IMR-90 (cell line): Measurements from ENCODE around the gene MUC6. TPM values are rescaled to one million over a fixed set of nuclear protein-coding genes. Genes with fewer than 3 reads are reported as not detected.

Experiments used
- ATAC-seq: fragments of 200-7000 bp; cut with Tn5 transposase; 2 replicates; pipeline ENCODE4 v1.9.1; 2020; ENCODE audit warnings: low read depth, mild to moderate bottlenecking, moderate library complexity
- BruUV-seq: library from RNA; stranded (reverse); fragments of 400-500 nt; replicated peaks from 2 replicates; lab custom pipeline; 2021; lab: Mats Ljungman, UMichigan
- CTCF ChIA-PET: fragments of 300-600 bp; formaldehyde crosslinking; extraction: SDS; loops from one replicate; lab custom pipeline; 2021; ENCODE audit warnings: antibody characterized with exemption; lab: Yijun Ruan, JAX
- POLR2A ChIA-PET: fragments of 300-600 bp; sonication (Branson Sonifier 250); formaldehyde crosslinking; loops from one replicate; lab custom pipeline; 2022; ENCODE audit warnings: antibody characterized with exemption; ENCODE audit not compliant: unreplicated experiment; lab: Charles Lee
- DNase-seq: peaks from one replicate; pipeline ENCODE4 v3.0.0; 2013
- H2AFZ ChIP-seq: replicated peaks from 2 replicates; pipeline ENCODE3; 2013; ENCODE audit warnings: low read length, mild to moderate bottlenecking; ENCODE audit not compliant: poor library complexity
- H2AK5ac ChIP-seq: 2 replicates; pipeline ENCODE4 v1.6.1; 2013; ENCODE audit warnings: low read depth, low read length, inconsistent platforms
- H2AK9ac ChIP-seq: replicated peaks from 2 replicates; pipeline ENCODE3; 2013; ENCODE audit warnings: mild to moderate bottlenecking, low read depth, low read length, moderate library complexity; ENCODE audit not compliant: poor library complexity
- H2BK120ac ChIP-seq: 2 replicates; pipeline ENCODE4 v1.6.1; 2013; ENCODE audit warnings: low read depth, low read length, inconsistent platforms
- H2BK15ac ChIP-seq: 3 replicates; pipeline ENCODE4 v1.6.1; 2013; ENCODE audit warnings: low read depth, low read length, inconsistent platforms
- H2BK20ac ChIP-seq: 2 replicates; pipeline ENCODE4 v1.6.1; 2013; ENCODE audit warnings: low read depth, mild to moderate bottlenecking, inconsistent platforms, low read length, moderate library complexity
- H2BK5ac ChIP-seq: 2 replicates; pipeline ENCODE4 v1.6.1; 2013; ENCODE audit warnings: mild to moderate bottlenecking, low read depth, low read length, inconsistent platforms; ENCODE audit not compliant: poor library complexity, severe bottlenecking
- H3K14ac ChIP-seq: replicated peaks from 2 replicates; pipeline ENCODE4 v1.6.1; 2013; ENCODE audit warnings: low read depth, low read length, inconsistent platforms
- H3K18ac ChIP-seq: 2 replicates; pipeline ENCODE4 v1.6.1; 2013; ENCODE audit warnings: low read depth, low read length, control low read depth
- H3K23ac ChIP-seq: 2 replicates; pipeline ENCODE4 v1.6.1; 2013; ENCODE audit warnings: low read depth, low read length, inconsistent platforms
- H3K27ac ChIP-seq: 2 replicates; pipeline ENCODE4 v1.5.1; 2013; ENCODE audit warnings: mild to moderate bottlenecking, control low read depth, low read length; ENCODE audit not compliant: insufficient read depth
- H3K27me3 ChIP-seq: 2 replicates; pipeline ENCODE4 v1.6.1; 2013; ENCODE audit warnings: low read length; ENCODE audit not compliant: control insufficient read depth, insufficient read depth
- H3K36me3 ChIP-seq: 2 replicates; pipeline ENCODE4 v1.6.1; 2013; ENCODE audit warnings: low read length, mixed read lengths; ENCODE audit not compliant: control insufficient read depth, insufficient read depth
- H3K4ac ChIP-seq: 2 replicates; pipeline ENCODE4 v1.6.1; 2013; ENCODE audit warnings: low read depth, low read length, inconsistent platforms
- H3K4me1 ChIP-seq: 2 replicates; pipeline ENCODE4 v1.6.1; 2013; ENCODE audit warnings: low read length, mixed read lengths; ENCODE audit not compliant: control insufficient read depth, insufficient read depth
- H3K4me2 ChIP-seq: 2 replicates; pipeline ENCODE4 v1.6.1; 2013; ENCODE audit warnings: low read depth, mild to moderate bottlenecking, control low read depth, low read length, moderate library complexity
- H3K4me3 ChIP-seq: 2 replicates; pipeline ENCODE4 v1.5.1; 2013; ENCODE audit warnings: low read depth, mild to moderate bottlenecking, control low read depth, low read length, moderate library complexity; ENCODE audit not compliant: insufficient read depth
- H3K56ac ChIP-seq: 2 replicates; pipeline ENCODE4 v1.6.1; 2013; ENCODE audit warnings: low read length, inconsistent platforms; ENCODE audit not compliant: insufficient read depth; ENCODE audit errors: extremely low read depth
- H3K79me1 ChIP-seq, 2 experiments: 2 replicates each; pipeline ENCODE4 v1.6.1; 2013; ENCODE audit warnings: low read length in 2 of 2, inconsistent platforms in 1 of 2, low read depth in 1 of 2
- H3K9ac ChIP-seq: 2 replicates; pipeline ENCODE4 v1.6.1; 2013; ENCODE audit warnings: low read depth, low read length, control low read depth
- H3K9me1 ChIP-seq: 2 replicates; pipeline ENCODE4 v1.6.1; 2013; ENCODE audit warnings: low read length, inconsistent platforms; ENCODE audit not compliant: insufficient read depth
- H3K9me3 ChIP-seq: 2 replicates; pipeline ENCODE4 v1.6.1; 2013; ENCODE audit warnings: low read length; ENCODE audit not compliant: control insufficient read depth, insufficient read depth
- H4K20me1 ChIP-seq: 2 replicates; pipeline ENCODE4 v1.6.1; 2013; ENCODE audit warnings: low read length, inconsistent platforms; ENCODE audit not compliant: insufficient read depth
- H4K5ac ChIP-seq: 2 replicates; pipeline ENCODE4 v1.6.1; 2013; ENCODE audit warnings: mild to moderate bottlenecking, low read depth, low read length, control low read depth
- H4K8ac ChIP-seq, 2 experiments: 2 replicates each; pipeline ENCODE4 v1.6.1; 2013; ENCODE audit warnings: low read depth in 2 of 2, low read length in 2 of 2, control low read depth in 1 of 2, inconsistent platforms in 1 of 2
- H4K91ac ChIP-seq: 2 replicates; pipeline ENCODE4 v1.6.1; 2013; ENCODE audit warnings: low read depth, low read length, inconsistent platforms; ENCODE audit not compliant: insufficient read depth
- CEBPB ChIP-seq: IDR thresholded peaks from 2 replicates; pipeline ENCODE4 v1.6.1; 2012; ENCODE audit warnings: low read depth, low read length, improper control_type of control experiment
- FOS ChIP-seq: fragments of 150-350 bp; IDR thresholded peaks from 2 replicates; pipeline ENCODE4 v1.6.1; 2016; ENCODE audit warnings: low read depth, low read length
- MAFK ChIP-seq: IDR thresholded peaks from 2 replicates; pipeline ENCODE4 v1.6.1; 2012; ENCODE audit warnings: low read depth, low read length, improper control_type of control experiment
- MAZ ChIP-seq: IDR thresholded peaks from 2 replicates; pipeline ENCODE4 v1.6.1; 2012; ENCODE audit warnings: low read depth, mild to moderate bottlenecking, low read length, improper control_type of control experiment, moderate library complexity, borderline replicate concordance
- MXI1 ChIP-seq: IDR thresholded peaks from 2 replicates; pipeline ENCODE4 v1.6.1; 2012; ENCODE audit warnings: low read depth, mild to moderate bottlenecking, low read length, moderate library complexity, borderline replicate concordance
- NFE2L2 ChIP-seq: fragments of 150-350 bp; IDR thresholded peaks from 2 replicates; pipeline ENCODE4 v1.6.1; 2016; ENCODE audit warnings: low read depth, mild to moderate bottlenecking, low read length
- POLR2A ChIP-seq: IDR thresholded peaks from 2 replicates; pipeline ENCODE4 v1.6.1; 2012; ENCODE audit warnings: mild to moderate bottlenecking, low read depth, low read length
- RAD21 ChIP-seq: IDR thresholded peaks from 2 replicates; pipeline ENCODE4 v1.6.1; 2012; ENCODE audit warnings: low read length, improper control_type of control experiment
- RFX5 ChIP-seq: IDR thresholded peaks from 2 replicates; pipeline ENCODE4 v1.8.0; 2012; ENCODE audit warnings: low read depth, mild to moderate bottlenecking, low read length, moderate library complexity
- SMC3 ChIP-seq: fragments of 150-350 bp; IDR thresholded peaks from 2 replicates; pipeline ENCODE4 v1.6.1; 2016; ENCODE audit warnings: low read depth, mild to moderate bottlenecking, antibody characterized with exemption, low read length, moderate library complexity
- WGBS, 2 experiments: methylation state at CpG; one replicate each; pipeline versions ENCODE4 v1.1.5 to v1.1.7; 2013; ENCODE audit warnings: missing lambda C conversion rate in 2 of 2; ENCODE audit not compliant: insufficient read length in 1 of 2; ENCODE audit errors: extremely low coverage in 2 of 2; 5-methylcytosine and 5-hydroxymethylcytosine counted together
- dilution Hi-C: fragments of 300-500 bp; cut with HindIII; formaldehyde crosslinking; loops from one replicate; pipeline ENCODE4 v1.14.3; 2018; ENCODE audit warnings: low sequenced_read_pairs; ENCODE audit not compliant: unreplicated experiment
- in situ Hi-C: fragments of 300-500 bp; cut with MboI; formaldehyde crosslinking; loops from 3 replicates; pipeline ENCODE4 v1.14.3; 2019; ENCODE audit warnings: low sequenced_read_pairs, inconsistent platforms, mixed read lengths
- intact Hi-C: fragments of 100-400 bp; cut with micrococcal nuclease; formaldehyde crosslinking; loops from 2 replicates; pipeline ENCODE4 v1.10.0; 2022
- polyA plus RNA-seq, 3 experiments: library from polyadenylated mRNA; depleted of rRNA; stranded (reverse); fragments of >200 nt; gene quantifications; 2 replicates each; pipeline ENCODE4 v1.2.3, GENCODE V29; 2012; ENCODE audit warnings: low replicate concordance in 1 of 3
- total RNA-seq: library from RNA; depleted of rRNA; stranded (reverse); fragments of >200 nt; gene quantifications from 2 replicates; pipeline ENCODE4 v1.2.3, GENCODE V29; 2012
- TF ChIP-seq, protein P1 (sequence below): fragments of 150-350 bp; IDR thresholded peaks from 2 replicates; pipeline ENCODE4 v1.6.1; 2016; ENCODE audit warnings: low read depth, mild to moderate bottlenecking, low read length, moderate library complexity, borderline replicate concordance
- TF ChIP-seq, protein P2 (sequence below): fragments of 150-350 bp; IDR thresholded peaks from 2 replicates; pipeline ENCODE4 v1.6.1; 2017; ENCODE audit warnings: mild to moderate bottlenecking, antibody characterized with exemption, low read length, low read depth

MUC6 gene
- total and polyA plus RNA-seq, 2 of the 4 experiments (the other 2 are of a cell fraction) = not detected

DNA sequence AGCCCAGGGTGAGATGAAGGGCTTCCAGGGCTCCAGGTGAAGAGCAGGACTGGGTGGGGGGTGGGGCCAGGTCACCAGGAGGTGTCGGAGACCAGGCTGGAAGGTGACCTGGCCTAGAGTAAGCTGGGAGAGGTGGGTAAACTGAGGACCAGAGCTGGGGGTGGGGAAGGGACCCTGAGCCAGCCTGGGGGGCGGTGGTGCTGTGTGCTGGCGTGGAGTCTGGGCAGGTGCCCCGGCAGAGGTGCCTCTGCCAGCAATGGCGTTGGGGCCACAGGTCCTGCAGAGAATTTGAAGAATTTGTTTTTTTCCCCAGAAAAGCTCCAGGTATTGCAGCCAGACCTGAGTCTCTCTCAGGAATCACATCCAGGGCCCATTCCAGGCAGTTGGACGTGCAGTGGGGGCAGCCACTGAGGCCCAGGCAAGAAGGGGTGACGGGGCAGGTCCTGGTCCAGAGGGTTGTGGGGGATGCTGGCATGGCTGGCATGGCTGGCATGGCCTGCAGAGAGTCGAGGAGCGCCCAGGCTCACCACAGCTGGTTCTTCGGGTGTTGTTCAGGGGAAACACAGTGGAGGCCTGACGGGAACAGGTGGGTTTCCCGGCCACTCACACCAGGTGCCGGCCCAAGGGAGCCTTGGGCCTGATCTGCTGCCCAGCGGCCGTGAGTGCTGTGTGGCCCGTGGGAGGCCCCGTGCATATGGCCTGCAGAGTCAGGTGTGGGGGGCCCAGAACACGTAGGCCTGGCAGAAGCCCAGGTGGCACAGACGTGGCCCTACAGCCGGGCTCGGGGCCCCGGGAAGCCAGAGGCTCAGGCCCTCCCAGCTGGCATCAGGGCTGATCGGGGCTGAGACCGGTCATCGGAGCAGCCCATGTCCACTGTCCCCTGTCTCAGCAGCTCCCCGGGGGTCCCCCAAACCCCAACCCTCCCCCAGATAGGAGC lies 6.4 kb upstream of the MUC6 start (continued):
- TF ChIP-seq, protein P1, sequence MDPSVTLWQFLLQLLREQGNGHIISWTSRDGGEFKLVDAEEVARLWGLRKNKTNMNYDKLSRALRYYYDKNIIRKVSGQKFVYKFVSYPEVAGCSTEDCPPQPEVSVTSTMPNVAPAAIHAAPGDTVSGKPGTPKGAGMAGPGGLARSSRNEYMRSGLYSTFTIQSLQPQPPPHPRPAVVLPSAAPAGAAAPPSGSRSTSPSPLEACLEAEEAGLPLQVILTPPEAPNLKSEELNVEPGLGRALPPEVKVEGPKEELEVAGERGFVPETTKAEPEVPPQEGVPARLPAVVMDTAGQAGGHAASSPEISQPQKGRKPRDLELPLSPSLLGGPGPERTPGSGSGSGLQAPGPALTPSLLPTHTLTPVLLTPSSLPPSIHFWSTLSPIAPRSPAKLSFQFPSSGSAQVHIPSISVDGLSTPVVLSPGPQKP = no peak

DNA sequence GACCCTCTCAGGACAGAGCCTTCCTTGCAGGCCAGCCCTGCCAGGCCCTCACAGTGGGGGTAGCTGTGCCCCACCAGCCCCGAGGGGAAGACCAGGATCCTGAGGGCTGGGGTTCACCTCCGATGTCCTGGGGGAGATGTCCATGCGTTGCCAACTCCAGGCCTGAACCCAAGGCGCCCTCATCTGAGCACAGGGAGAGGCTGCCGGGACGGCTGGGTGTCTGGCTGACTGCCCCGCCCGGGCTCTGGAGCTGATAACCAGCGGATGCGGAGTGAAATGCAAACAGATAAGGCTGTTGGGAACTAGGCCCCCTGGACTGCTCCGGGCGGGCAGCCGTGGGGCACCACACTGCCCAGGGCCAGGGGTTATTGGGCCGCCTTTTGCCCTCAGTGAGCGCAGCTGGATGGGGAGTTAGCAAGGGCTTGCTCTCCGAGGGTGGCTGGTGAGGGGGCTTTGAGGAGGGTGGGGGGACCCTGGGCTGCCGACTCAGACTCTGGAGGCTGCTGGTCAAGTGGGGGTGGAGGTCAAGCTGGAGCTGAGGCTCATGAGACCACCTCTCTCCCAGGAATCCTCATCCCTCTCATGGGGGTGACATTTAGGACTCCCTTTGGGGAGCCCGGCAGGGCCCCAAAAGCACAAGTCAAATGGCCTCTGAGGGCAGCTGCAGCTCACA lies 5.6 kb upstream of the MUC6 start:
- Histone ChIP-seq H3K9me3 (no peaks in the 10 kb centered on the region), H2BK120ac (no peak overlapping the region), H2BK15ac (no peak overlapping the region), H3K27ac (no peak overlapping the region), H3K4me2 (no peak overlapping the region), H3K79me1 (no peaks in the 10 kb centered on the region), H4K5ac (no peak overlapping the region), H2AK5ac (no peak overlapping the region), H4K8ac (no peak overlapping the region), H2AFZ (peak overlapping the region; percentile 19), H3K4me3 (no peak overlapping the region), H2BK20ac (no peak overlapping the region), H3K36me3 (no peaks in the 10 kb centered on the region), H4K20me1 (no peaks in the 10 kb centered on the region), H3K9me1 (no peaks in the 10 kb centered on the region), H2AK9ac (no peak overlapping the region), H3K9ac (no peak overlapping the region), H3K27me3 (peaks cover 19% of the 10 kb centered on the region), H3K4ac (no peak overlapping the region), H3K56ac (no peak overlapping the region), H3K18ac (no peak overlapping the region), H4K91ac (no peak overlapping the region), H3K23ac (no peak overlapping the region), H3K14ac (no peak overlapping the region), H2BK5ac (no peak overlapping the region), H3K4me1 (no peaks in the 10 kb centered on the region)
- CTCF ChIA-PET = no interaction called here
- ATAC-seq (peak; percentile 35), DNase-seq (no peak)
- POLR2A ChIA-PET = no interaction called here
- 58% methylated on average over 7 of the region's 18 CpGs; no CpG with 5 or more reads in 1 of the 2 experiments for WGBS, 2 experiments
- in situ Hi-C loops = no loop called here
- no TSS peak for BruUV-seq
- dilution Hi-C loops = no loop called here
- intact Hi-C loops = no loop called here
- TF ChIP-seq CEBPB = no peak
- no peak for TF ChIP-seq SMC3
- TF ChIP-seq POLR2A = no peak
- no peak for TF ChIP-seq RAD21
- TF ChIP-seq, protein P1 = no peak
- TF ChIP-seq MAFK = no peak
- no peak for TF ChIP-seq MAZ
- TF ChIP-seq MXI1 = no peak
- TF ChIP-seq NFE2L2 = no peak
- TF ChIP-seq FOS = no peak
- TF ChIP-seq, protein P2, sequence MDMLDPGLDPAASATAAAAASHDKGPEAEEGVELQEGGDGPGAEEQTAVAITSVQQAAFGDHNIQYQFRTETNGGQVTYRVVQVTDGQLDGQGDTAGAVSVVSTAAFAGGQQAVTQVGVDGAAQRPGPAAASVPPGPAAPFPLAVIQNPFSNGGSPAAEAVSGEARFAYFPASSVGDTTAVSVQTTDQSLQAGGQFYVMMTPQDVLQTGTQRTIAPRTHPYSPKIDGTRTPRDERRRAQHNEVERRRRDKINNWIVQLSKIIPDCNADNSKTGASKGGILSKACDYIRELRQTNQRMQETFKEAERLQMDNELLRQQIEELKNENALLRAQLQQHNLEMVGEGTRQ = no peak
- TF ChIP-seq RFX5 = no peak
